ENCODE measurements around the gene LMOD1.
A peak's percentile ranks its signal among the peaks of the same experiment; 100 is the strongest.
"Not testable (repeated sequence)": the region's sequence is repeated elsewhere in the genome, so short reads cannot be mapped to it uniquely, and the experiment has no call there.

The LMOD1 gene

DNA sequence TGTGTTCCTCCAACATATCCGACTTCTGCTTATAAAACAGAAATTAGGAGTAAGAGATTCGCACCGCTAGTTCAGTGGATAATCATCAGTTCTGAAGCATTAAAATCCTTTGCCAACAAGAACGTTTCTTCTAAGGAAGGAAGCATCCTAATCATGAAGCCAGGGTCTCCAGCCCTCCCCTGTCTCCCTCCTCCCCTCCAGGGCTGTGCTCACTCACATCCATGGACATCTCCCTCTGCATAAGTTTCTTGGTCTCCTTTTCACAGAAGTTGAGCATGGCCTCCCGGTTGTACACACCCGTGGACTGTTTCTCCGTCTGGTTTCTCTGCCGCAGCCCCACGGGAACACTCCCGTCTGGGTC, 505 bp downstream of the LMOD1 start:
- no peak for DNase-seq

- no peak for DNase-seq
Measured at GRCh38 chr1:201945157-201945556, 1.2 kb downstream of the LMOD1 start.

DNA sequence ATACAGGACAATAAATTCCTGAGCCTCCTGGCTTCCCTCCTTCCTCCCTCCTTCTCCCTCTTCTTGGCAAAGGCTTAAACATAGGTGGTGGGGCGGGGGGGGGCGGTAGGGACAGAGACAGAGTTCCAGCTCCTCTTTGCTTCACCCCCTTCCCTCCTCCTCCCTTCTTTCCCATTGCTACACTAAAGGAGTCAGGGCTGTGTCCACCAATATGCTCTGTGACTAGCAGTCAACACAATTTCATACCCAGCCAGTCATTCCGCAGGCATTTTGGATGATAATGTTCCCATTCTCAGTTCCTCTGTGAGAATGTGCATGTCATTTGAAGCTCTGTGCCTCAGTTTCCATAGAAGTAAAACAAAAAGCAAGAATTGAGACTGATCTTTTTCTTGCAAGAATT, 1.7 kb downstream of the LMOD1 start:
- DNase-seq: no peak

GRCh38 chr1:201944002-201944401, 2.3 kb downstream of the LMOD1 start:
- no peak for DNase-seq

- no peak for DNase-seq
Measured at GRCh38 chr1:201942129-201942495, 4.2 kb downstream of the LMOD1 start.

DNA sequence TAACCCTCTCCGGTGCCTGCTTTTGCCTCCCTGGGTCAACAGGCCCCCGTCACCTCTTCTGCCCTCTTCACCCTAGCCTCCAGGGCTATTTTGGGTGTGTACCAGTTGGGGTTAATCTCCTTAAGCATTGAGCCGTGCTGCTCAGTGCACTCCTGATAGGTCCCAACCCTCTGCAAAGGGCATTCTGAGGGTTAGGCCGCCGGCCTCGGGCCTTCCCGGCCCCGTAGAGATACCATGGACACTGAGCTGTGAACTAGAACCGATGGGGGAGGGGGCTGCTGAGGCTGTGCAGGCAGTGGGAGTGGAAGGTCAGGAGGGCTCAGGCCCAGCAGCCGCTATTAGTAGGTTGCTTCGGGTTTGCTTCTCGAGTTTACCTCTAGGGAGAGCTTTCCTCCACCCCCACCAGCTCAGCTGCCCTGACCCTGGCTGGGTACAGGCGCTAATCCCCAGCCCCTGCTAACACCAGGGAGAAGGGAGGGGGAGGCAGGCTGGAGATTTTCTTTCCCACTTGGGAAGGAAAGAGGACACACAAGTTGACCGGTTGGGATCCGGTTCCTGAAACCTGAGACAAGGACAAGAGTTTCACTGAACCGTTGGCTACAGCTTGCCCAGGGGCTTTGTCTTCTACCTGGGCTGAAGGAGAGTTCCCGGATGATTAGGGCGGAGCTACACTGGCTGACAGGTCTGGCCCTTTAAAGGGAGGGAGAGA, 4.8 kb downstream of the LMOD1 start:
- DNase-seq: no peak

GRCh38 chr1:201940316-201940715, 6.0 kb downstream of the LMOD1 start:
- not testable (repeated sequence) for DNase-seq

- no peak for DNase-seq
Measured at GRCh38 chr1:201939574-201939973, 6.8 kb downstream of the LMOD1 start.

DNA sequence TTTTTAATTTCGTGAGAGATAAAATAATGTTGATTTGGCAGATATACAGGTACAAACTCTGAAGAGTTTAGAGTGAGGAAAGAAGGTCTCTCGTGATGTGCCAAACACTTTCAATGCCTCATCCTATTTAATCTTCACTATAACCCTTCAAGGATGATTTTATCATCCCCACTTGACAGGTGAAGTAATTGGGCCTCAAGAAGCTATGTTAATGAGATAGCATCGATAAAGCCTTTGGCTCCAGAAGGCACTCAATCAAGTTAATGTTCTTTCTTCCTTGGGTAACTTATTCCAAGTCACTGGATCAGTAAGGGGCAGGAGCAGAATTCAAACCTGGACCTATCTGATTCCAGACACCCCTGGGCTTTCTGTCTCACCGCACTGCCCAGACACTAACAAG, 7.2 kb downstream of the LMOD1 start:
- no peak for DNase-seq

DNA sequence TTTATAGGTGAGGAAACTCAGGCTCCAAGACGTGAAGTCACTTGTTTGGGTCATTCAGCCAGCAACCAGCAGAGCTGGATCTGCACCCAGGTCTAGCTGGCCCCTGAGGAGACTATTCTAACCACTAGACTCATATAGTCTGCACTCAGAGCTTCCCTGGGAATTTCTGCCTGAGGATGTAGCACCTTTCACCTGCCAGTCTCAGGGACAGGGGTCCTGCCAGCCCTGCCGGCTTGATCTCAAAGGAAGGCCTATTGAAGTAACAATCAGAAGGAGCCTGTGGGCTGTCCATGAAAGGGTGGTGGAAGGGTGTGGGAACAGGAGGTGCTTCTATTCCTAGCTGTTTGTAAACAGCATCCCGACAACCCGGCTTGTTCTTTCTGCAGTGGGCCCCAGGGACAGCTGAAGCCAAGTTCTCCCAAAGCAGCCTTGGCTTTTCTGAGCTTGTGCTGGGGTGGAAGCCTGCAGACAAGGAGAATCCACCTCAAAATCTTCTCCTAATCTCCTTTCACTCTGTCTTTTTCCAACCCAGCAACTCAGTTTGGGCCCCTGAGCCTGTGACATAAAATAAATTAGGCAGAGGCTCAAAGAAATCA, 7.8 kb downstream of the LMOD1 start:
- no peak for DNase-seq

DNA sequence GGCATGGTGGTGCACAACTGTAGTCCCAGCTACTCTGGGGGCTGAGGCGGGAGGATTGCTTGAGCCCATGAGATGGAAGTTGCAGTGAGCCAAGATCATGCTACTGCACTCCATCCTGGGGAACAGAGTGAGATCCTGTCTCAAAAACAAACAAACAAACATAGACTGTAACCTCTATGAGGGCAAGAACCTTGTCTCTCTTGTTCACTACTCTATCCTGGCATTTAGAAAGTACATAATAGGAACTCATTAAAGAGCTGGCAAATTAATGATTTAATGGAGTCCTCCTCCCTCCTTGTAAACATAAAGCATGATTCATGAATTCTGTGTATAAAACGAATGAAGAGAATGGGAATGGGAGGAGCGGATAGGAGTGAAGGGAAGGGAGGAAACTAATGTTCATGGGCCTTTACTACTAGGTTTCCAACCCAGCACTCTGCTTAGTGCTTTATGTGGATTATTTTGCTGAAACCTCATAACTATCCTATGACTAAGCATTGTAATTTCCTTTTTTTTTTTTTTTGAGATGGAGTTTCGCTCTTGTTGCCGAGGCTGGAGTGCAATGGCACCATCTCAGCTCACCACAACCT, 8.6 kb downstream of the LMOD1 start:
- no peak for DNase-seq

DNA sequence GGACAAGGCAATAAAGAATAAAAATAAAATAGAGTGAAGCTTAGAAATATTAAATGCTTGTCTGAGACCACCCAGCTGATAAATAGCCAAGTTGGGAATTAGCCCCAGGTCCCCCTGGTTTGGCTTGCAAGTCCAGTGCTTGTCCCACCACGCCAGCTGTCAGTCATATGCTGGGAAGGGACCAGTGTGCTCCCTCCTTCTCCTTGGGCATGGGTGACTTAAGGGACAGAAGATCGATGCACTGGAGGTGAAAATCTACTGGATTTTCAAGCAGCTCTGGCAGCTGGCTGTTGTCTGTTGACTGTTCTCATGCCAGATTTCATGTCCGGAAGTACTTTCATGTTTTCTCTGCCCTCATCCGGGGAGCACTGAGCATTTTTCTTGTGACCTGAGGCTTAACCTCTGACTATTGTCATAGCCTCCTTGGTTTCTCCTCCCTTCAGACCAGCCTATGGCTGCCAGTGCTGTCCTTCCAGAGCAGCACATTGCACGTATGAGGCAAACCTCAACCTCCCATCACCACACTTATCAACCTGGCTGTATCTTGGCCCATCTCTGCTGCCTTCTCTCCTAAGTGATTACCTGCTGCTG, 12.4 kb downstream of the LMOD1 start:
- no peak for DNase-seq

GRCh38 chr1:201930803-201931202, 15.5 kb downstream of the LMOD1 start:
- no peak for DNase-seq

DNA sequence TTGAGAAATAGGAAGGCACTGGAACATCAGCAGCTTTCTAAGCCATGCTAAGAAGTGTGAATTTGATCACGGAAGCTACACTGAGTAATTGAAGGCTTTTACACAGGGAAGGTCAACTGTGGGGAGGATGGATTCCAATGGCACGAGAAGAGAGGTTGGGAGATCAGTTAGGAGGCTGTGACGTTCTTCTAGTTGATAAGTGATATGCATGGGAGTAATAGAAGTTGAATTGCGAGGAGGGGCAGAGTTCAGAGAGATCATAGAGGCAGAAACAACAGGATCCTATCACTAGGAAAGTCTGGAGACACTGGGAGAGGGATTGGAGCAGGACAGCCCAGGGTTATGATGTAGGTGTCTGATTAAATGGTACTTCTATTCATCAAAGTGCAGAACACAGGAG, 16.2 kb downstream of the LMOD1 start:
- no peak for DNase-seq

GRCh38 chr1:201928266-201928665, 18.1 kb downstream of the LMOD1 start:
- DNase-seq: no peak

- DNase-seq: no peak
Measured at GRCh38 chr1:201925981-201926645, 20.2 kb downstream of the LMOD1 start.

- no peak for DNase-seq
Measured at GRCh38 chr1:201925301-201925567, 21.1 kb downstream of the LMOD1 start.

GRCh38 chr1:201921952-201922558, 24.3 kb downstream of the LMOD1 start:
- no peak for DNase-seq

DNA sequence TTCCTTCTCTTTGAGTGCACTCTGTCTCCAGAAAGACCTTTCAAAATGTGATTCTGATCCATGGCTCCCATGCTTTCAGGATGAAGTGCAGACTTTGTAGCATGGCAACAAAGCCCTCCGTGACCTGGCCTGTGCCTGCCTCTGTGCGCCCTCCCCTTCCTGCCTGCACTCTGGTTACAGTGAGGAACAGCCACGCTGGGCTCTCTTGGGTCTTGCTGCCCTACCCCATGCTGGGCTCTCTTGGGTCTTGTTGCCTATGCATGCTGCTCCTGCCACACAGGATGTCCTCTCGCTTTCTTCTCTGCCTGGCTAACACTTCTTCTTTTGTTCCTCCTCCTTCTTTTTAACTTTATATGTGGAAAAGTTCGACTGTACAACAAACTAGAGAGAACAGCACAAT, 28.0 kb downstream of the LMOD1 start:
- no peak for DNase-seq

DNA sequence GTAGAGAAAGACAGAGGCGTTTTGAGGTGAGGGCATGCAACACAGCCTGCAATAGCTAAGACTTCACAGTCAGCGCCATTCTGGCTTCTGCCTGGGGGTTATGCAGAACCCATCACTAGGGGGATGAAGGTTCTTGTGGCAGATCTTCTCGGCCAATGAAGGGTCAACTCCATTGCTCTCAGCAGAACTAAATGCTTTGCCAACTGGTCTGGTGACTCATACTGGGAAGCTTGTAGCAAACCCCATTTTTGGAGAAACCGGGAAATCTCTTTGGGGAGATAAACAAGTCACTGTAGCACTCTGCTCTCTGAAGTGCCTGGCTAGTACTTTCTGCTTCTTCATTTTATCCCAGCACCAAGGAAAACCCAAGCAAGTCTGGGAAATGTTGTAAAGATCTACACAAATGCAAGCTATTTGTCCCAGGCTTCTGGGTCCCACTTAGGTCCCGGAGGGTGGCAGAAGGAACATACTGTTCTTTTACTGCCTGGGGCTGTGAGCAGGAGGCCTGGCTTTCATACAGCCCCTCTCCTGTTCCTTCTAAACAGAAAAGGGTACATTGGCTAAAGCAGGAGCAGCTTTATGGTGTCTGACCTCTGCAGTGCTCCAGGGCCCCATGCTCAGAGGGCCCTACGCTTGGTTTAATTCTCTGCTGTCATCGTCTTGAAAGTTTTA, 28.9 kb downstream of the LMOD1 start:
- DNase-seq: no peak

DNA sequence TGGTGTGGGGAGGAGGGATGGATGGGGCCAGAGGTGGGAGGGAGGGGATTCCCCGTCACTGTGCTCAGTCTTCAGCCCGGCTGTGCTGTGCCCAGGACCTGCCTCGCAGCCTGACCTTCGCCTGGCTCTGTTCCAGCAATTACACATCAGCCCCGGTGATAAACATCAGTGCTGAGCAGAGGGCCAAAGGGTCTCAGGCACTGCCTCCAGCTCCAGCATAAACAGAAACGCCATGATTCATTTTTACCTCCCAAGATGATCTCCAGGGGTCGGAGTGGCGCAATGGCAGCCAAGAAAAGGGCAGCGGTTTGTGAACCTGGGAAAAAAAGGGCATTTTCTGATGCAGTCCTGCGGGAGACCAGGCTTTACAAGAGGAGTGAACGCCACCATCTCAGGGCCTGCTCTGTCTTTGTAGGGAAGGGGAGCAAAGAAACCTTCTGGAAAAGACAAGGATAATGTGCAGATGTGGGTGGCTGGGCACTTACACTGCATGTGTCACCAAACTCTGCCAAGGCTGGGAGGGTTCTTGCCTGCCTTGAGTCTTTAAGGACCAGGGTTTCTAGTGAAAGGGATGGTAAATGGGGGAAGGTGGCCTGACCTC, 29.6 kb downstream of the LMOD1 start:
- peak; percentile 46 for DNase-seq

DNA sequence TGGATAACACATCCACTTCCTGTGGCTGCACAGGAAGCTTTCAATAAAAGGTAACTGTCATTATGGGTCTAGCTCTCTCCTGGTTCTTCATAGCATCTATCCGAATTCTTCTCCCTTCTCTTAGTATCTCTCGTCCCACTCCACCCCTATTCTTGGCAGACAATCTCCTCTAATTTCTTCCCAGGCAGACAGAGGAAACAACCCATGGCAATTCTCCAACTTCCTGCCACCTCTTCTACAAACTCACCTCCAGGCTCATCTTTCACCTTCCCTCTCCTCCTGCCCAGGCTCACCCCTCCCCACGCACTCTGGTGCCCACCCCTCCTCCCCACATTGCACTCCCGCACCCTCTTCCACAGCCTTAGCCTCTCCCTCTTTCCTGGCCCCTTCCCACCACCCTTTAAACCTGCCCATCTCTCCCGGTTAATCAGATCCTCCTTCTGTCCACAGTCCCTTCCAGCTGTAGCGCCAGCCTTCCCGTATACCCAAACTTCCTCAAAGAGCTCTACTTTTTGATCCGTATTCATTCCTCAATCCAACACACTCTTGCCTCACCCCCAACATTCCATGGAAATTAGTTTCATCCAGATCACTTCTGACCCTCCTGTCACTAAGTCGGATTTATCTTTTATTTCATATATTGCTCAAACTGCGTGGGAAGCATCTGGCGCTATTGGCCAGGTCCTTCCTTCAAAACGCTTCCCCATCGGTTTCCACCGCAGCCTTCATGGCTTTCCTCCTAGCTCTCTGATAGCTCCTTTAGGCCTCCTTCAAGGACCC, 31.7 kb downstream of the LMOD1 start:
- DNase-seq: no peak

All from GOT3 (cell line).